GM19193 (cell line): Measurements from ENCODE around the gene TMEM129.

ENCODE experiments used
- POLR2A ChIP-seq: IDR thresholded peaks from 4 replicates; pipeline ENCODE4 v1.6.1; 2011; ENCODE audit not compliant: insufficient read depth, insufficient read length; ENCODE audit errors: extremely low read depth

TMEM129 gene

DNA sequence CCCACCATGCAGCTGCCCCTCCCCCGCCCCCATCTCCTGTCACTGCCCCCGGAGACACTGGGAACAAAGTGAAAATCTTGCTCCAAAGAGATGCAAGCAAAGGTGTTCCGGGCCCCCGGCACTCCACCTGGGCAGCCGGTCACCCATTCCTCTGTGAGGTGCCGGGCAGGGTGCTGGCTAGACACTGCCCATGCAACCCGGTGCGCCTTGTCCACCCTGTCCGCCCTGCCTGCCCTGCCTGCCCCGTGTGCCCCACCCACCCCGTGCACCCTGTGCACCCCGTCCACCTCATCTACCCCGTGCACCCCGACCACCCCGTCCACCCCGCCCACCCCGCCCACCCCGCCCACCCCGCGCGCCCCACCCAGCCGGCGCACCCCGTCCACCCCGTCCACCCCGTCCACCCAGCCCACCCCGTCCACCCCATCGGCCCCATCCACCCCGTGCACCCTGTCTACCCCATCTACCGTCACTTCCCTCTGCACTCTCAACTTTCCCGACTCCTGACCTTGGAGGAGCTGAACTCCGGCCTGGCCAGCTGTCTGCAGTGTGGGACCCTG lies 40.1 kb upstream of the TMEM129 start:
- no peak for TF ChIP-seq POLR2A

- no peak for TF ChIP-seq POLR2A
These were observed 39.5 kb upstream of the TMEM129 start for GRCh38 chr4:1760521-1761071.

GRCh38 chr4:1759818-1760223 lies 38.7 kb upstream of the TMEM129 start:
- TF ChIP-seq POLR2A, result no peak

DNA sequence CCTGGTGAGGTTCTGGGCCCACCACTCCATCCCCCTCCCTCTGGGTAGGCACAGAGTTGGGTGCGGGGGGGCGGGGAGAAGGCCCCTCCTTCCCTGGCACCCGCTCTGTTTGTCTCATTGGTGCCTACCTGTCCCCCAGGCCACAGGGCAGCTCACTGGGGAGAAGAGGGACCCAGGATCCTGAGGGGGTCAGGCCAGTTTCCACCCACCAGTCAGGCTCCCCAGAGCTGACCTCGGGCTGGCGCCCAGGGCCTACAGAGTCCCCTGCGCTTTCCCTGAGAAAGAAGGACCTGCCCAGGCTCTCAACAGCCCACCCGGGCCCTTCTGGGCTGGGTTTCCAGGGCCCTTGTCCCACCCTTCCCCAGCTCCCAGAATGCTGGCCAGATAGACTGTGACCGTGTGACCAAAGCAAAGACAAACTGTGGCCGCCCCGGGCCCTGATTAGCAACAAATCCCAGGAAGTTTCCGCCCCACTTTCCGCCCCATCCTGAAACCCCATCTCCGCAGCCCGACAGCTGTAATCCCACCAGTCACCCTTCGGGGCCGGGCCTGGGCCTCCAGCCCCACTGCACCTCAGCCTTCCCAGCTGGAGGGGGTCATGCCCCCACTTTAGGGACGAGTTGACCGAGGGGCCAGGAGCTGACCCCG lies 38.2 kb upstream of the TMEM129 start:
- no peak for TF ChIP-seq POLR2A

DNA sequence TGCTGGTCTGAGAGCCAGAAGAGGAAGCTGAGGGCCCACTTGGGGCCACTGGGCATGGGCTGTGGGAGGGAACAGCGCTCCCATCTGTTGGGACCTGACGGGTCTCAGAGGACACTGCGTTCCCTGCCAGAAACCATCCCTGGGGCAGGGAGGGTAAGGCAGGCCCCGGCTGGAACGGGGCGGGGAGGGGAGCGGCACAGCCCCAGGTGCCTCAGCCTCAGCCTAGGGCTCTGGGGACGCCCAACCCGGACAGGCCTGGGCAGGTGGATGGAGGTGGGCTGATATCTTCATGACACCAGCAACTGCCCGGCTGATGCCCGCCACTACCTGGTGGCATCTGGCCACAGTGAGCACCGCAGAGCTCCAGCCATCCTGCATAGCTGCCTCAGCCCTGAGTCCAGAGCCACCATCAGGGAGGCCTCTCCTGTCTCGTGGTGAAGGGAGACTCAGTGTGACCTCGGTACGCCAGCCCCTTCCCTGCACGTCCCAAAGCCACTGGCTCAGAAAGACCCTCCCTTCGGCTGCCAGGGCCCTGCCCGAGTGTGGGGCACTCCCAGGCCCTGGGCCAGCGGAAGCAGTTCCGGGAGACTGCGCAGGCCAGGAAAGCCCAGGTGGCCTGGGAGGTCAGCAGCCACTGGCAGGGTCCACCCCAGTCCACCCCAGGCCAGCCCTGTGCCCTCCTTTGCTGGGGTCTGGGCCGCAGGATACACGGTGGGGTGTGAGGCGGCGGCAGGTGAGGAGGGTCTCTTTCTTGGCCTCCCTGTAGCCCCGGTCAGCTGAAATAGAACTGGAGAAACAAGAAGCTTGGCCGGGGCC lies 37.4 kb upstream of the TMEM129 start:
- TF ChIP-seq POLR2A, result no peak

- TF ChIP-seq POLR2A, result no peak
These were observed 36.7 kb upstream of the TMEM129 start for GRCh38 chr4:1757836-1758235.

DNA sequence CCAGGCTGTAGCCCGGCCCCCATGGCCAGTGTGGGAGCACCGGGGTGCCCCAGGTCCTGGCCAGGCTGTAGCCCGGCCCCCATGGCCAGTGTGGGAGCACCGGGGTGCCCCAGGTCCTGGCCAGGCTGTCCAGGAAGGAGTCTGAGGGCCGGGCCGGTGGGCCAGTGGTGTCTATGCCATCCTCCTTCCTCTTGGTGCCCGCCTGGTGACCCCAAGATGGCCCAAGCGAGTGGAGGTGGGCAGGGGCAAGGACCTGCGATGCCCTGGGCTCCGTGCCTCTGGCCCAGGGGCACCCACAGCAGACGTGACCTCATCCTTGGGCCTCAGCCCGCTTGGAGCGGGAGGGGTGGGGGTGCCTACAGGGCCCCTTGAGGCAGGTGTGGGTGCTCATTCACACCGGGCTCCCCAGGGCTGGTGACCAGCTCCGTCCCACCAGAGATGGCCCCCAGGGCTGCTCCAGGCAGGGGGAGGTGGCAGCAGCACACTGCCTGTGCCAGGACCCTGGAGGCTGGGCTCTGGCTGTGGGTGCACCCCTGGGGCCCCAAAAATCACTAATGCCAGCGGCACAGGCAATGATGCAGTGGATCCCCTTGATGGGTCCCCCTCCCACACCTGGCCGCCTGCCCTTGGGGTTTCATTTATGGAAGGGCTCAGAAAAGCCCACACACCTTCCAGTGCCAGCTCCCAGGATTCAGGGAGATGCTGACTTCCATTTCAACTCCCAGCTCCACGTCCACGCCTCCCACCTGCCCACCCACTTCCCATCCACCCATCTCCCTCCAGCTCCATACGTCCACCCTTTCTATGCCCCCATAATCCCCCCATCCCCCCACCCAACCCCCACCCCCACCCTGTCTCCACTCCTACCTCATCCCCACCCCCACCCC lies 36.0 kb upstream of the TMEM129 start:
- TF ChIP-seq POLR2A, result no peak

DNA sequence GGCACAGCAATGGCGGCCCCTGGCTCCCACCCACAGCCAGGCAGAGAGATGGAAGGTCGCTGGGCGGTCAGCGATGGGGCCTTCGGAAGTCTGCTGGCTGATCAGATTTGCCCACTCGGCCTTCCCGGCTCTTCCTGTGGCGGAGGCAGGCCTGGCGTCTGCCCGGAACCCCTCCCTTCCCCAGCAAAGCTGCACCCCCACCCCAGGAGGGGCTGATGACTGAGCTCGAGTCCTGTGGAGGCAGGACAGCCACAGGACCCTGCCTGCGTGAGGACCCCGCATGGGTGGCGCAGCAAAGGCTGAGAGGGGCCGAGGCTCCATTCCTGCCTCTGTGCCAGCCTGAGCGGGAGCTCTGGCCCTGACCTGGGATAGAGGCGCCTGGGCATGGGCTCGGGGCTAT lies 35.0 kb upstream of the TMEM129 start:
- TF ChIP-seq POLR2A, result no peak

DNA sequence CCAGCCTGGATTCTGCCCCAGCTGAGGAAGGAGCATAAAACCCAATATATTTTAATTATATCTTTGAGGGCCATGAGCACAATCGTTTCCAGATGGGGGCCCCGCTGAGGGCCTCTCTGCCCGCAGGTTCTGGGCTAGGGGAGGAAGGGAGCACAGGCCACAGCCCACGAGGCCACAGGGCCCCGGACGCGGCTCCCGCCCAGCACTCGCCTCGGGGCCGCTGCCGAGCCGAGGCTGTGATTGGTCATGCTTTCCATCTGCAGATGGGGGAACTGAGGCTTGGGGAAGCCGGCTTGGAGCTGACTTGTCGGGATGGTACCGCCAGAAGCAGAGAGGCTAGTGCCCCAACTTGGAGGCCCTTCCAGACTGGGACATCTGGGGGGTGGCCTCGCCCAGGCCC lies 34.2 kb upstream of the TMEM129 start:
- TF ChIP-seq POLR2A, result no peak

GRCh38 chr4:1754336-1754735 lies 33.2 kb upstream of the TMEM129 start:
- TF ChIP-seq POLR2A, result no peak

DNA sequence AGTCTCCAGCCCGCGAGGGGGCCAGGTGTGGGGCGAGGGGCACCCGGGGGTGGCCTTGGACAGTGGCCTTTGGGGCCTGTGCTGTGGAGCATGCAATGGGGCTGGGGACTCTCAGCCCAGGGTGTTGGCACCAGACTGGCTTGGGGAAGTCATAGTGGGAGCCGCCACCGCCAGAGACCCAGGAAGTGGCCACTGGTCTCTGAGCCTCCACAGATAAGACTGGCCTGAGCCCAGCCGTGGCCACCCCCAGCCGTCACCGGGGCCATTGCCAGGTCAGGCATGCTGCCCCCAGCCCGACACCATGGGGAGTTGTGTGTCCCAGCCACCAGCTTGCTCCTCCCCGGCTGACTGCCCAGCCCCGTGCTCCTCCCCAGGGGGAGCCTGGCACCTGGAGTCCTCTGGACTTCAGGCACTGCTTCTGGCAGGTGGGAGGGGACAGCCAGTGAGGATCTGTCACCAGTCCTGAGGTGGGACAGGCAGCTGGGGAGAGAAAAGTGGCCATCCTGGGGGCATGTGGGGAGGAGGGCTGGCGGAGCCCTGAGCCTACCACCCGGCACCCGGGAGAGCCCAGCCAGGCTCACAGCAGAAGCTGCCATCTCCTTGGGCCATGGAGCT lies 32.7 kb upstream of the TMEM129 start:
- TF ChIP-seq POLR2A, result no peak

GRCh38 chr4:1753294-1753696 lies 32.2 kb upstream of the TMEM129 start:
- no peak for TF ChIP-seq POLR2A

DNA sequence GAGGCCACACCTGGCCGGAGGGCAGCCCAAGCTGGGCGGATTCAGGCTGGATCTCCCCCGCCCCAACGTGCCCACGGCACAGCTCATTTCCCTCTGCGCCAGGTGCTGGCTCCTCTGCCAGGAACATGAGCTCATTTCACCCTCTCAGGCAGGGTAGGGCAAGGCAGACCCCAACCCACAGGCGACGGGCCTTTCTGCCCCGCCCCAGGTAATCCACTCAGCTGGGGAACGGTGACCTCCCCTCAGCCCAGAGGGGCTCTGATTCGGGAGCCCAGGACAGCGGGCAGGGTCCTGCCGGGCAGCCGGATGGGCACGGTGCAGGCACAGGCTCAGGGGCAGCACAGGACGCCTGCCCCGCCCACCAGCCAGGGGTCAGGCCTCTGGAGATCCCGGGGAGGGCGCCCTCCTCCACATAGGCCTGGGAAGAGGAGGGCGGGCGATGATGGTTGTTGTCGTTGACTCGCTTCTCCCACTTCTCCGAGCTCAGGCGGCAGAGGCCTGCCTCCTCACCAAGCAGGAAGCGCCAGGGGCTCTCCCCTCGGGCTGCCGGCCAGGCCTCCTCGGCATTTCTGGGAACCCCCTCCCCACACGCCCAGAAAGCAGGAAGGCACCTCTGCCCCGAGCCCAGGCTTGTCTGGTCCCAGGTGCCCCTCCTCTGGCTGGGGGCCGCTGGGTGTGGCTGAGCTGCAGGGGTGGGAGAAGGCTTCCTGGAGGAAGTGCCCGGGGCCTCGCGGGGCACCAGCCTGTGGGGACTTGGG lies 31.3 kb upstream of the TMEM129 start:
- TF ChIP-seq POLR2A, result no peak

GRCh38 chr4:1751919-1752283 lies 30.8 kb upstream of the TMEM129 start:
- no peak for TF ChIP-seq POLR2A
